ENCODE measurements around the gene KCNG1. TPM values are rescaled to one million over a fixed set of nuclear protein-coding genes. Genes with fewer than 3 reads are reported as not detected.

KCNG1 gene
- total and polyA plus RNA-seq, 2 of the 4 experiments (the other 2 are of a cell fraction): 23.7 to 51.4 TPM

DNA sequence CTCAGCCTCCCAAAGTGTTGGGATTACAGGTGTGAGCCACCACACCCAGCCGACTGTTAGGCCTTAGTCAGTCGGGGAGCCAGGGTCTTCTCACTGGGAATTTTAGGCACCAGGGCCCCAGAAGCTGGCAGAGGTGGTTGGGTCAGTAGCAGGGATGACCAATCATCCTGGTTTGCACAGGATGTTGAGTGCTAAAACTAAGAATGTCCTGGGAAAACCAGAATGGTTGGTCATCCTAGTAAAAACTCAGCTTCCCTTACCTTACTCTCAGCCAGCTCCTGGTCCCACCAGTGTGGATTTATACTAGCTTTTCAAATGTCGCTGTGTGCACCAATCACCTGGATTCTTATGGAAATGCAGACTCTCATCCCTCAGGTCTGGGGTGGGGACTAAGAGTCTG, 31.8 kb downstream of the KCNG1 start:
- H3K9me1 ChIP-seq (ENCODE audit: insufficient read depth, low read length): peaks cover 8% of the 10 kb centered on the region
- H2AK9ac ChIP-seq (replicated peaks; ENCODE audit: low read depth, low read length, poor library complexity): peak overlapping the region; percentile 74
- peak overlapping the region; percentile 26; the same call in 1 of the 2 replicates for H4K91ac ChIP-seq (ENCODE audit: insufficient read depth, low read depth, low read length)
- H2BK5ac ChIP-seq (ENCODE audit: low read depth, low read length, poor library complexity, severe bottlenecking): no peak overlapping the region
- H3K79me1 ChIP-seq (ENCODE audit: low read depth in 1 of 2, low read length in 2 of 2): no peaks in the 10 kb centered on the region
- peak overlapping the region; percentile 57; the same call in 1 of the 2 replicates for H2BK120ac ChIP-seq (ENCODE audit: low read depth, low read length)
- no peaks in the 10 kb centered on the region for H3K9me3 ChIP-seq (ENCODE audit: control insufficient read depth, insufficient read depth, low read length)
- DNase-seq (peak; percentile 37), ATAC-seq (ENCODE audit: low read depth) (no peak)
- peak overlapping the region; percentile 5; the same call in 1 of the 2 replicates for H2AK5ac ChIP-seq (ENCODE audit: low read depth, low read length)
- TF ChIP-seq BHLHE40 (IDR thresholded peaks at IDR 0.05; ENCODE audit: low read depth, low read length) (no peak), CEBPB (IDR thresholded peaks at IDR 0.05; ENCODE audit: low read depth, low read length) (no peak), SMC3 (IDR thresholded peaks at IDR 0.05; ENCODE audit: low read depth, low read length) (no peak), NFE2L2 (IDR thresholded peaks at IDR 0.05; ENCODE audit: low read depth, low read length) (no peak), MAFK (IDR thresholded peaks at IDR 0.05; ENCODE audit: low read depth, low read length) (no peak)
- TF ChIP-seq, protein P1, sequence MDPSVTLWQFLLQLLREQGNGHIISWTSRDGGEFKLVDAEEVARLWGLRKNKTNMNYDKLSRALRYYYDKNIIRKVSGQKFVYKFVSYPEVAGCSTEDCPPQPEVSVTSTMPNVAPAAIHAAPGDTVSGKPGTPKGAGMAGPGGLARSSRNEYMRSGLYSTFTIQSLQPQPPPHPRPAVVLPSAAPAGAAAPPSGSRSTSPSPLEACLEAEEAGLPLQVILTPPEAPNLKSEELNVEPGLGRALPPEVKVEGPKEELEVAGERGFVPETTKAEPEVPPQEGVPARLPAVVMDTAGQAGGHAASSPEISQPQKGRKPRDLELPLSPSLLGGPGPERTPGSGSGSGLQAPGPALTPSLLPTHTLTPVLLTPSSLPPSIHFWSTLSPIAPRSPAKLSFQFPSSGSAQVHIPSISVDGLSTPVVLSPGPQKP (IDR thresholded peaks at IDR 0.05; ENCODE audit: borderline replicate concordance, low read depth, low read length): no peak
- TF ChIP-seq, protein P2, sequence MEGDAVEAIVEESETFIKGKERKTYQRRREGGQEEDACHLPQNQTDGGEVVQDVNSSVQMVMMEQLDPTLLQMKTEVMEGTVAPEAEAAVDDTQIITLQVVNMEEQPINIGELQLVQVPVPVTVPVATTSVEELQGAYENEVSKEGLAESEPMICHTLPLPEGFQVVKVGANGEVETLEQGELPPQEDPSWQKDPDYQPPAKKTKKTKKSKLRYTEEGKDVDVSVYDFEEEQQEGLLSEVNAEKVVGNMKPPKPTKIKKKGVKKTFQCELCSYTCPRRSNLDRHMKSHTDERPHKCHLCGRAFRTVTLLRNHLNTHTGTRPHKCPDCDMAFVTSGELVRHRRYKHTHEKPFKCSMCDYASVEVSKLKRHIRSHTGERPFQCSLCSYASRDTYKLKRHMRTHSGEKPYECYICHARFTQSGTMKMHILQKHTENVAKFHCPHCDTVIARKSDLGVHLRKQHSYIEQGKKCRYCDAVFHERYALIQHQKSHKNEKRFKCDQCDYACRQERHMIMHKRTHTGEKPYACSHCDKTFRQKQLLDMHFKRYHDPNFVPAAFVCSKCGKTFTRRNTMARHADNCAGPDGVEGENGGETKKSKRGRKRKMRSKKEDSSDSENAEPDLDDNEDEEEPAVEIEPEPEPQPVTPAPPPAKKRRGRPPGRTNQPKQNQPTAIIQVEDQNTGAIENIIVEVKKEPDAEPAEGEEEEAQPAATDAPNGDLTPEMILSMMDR (conservative IDR thresholded peaks at IDR 0.05; ENCODE audit: low read depth, low read length): no peak
- H4K5ac ChIP-seq (ENCODE audit: low read depth, low read length): peak overlapping the region; percentile 8; the same call in 1 of the 2 replicates
- H3K27me3 ChIP-seq (ENCODE audit: control insufficient read depth, insufficient read depth, low read length): no peaks in the 10 kb centered on the region
- no peak overlapping the region for H3K18ac ChIP-seq (ENCODE audit: low read depth, low read length)
- peak overlapping the region; percentile 60; the same call in 1 of the 2 replicates for H3K4ac ChIP-seq (ENCODE audit: low read depth, low read length)
- no TSS peak for BruUV-seq (replicated peaks)
- H2BK20ac ChIP-seq (ENCODE audit: low read depth, low read length): peak overlapping the region; percentile 20; the same call in 1 of the 2 replicates
- in situ Hi-C loops (cut with MboI; ENCODE audit: low sequenced_read_pairs) (loop anchor here (25.0 kb wide), 2 partner anchors 771 to 1096 kb away; partner anchors contain the start of gene ATP9A), dilution Hi-C loops (cut with HindIII; ENCODE audit: low sequenced_read_pairs, unreplicated experiment) (no loop called here), intact Hi-C loops (cut with micrococcal nuclease) (no loop called here)
- no peaks in the 10 kb centered on the region for H4K20me1 ChIP-seq (ENCODE audit: insufficient read depth, low read length)
- no peak overlapping the region for H3K4me2 ChIP-seq (ENCODE audit: low read depth, low read length)
- POLR2A ChIA-PET (ENCODE audit: unreplicated experiment): no interaction called here
- H3K4me3 ChIP-seq (ENCODE audit: insufficient read depth, low read depth, low read length): no peak overlapping the region
- H3K36me3 ChIP-seq (ENCODE audit: control insufficient read depth, insufficient read depth, low read length): no peaks in the 10 kb centered on the region
- H3K9ac ChIP-seq (ENCODE audit: low read depth, low read length): no peak overlapping the region
- no peak overlapping the region for H3K56ac ChIP-seq (ENCODE audit: extremely low read depth, insufficient read depth, low read length)
- CTCF ChIA-PET: interaction anchor here (0.7 kb wide), 2 partner anchors 155 to 251 kb away, joined by 3 to 6 read pairs; no protein-coding TSS in a partner anchor
- H3K23ac ChIP-seq (ENCODE audit: low read depth, low read length): no peak overlapping the region
- peaks cover 3% of the 10 kb centered on the region for H3K4me1 ChIP-seq (ENCODE audit: control insufficient read depth, insufficient read depth, low read length)
- H2BK15ac ChIP-seq (ENCODE audit: low read depth, low read length): peak overlapping the region; percentile 15; the same call in 1 of the 3 replicates
- WGBS, 2 experiments (ENCODE audit: extremely low coverage in 2 of 2, insufficient read length in 1 of 2): no CpG with 5 or more reads among the region's 3 CpGs
- H3K14ac ChIP-seq (replicated peaks; ENCODE audit: low read depth, low read length): peak overlapping the region; percentile 65; the same call in 1 of the 2 replicates
- peak overlapping the region in 1 of 2 experiments; percentile 45; a peak in 1 of 4 replicates for H4K8ac ChIP-seq (ENCODE audit: low read depth in 2 of 2, low read length in 2 of 2)
- peak overlapping the region; percentile 77 for H2AFZ ChIP-seq (replicated peaks; ENCODE audit: low read length, poor library complexity)
- H3K27ac ChIP-seq (ENCODE audit: insufficient read depth, low read length): no peak overlapping the region

Measured in IMR-90 (cell line).